DMS153 (cell line): ENCODE results near the gene EIPR1.
"Not testable (repeated sequence)": the region's sequence is repeated elsewhere in the genome, so short reads cannot be mapped to it uniquely, and the experiment has no call there.

Experiments used
- DNase-seq: peaks from one replicate; lab custom pipeline; 2025; lab: John Stamatoyannopoulos, UW

Gene EIPR1

GRCh38 chr2:3193443-3194330 lies 183.9 kb downstream of the EIPR1 start:
- DNase-seq: no peak

- DNase-seq: no peak
Observed at GRCh38 chr2:3192920-3193319, 184.7 kb downstream of the EIPR1 start.

GRCh38 chr2:3192281-3192818 lies 185.3 kb downstream of the EIPR1 start:
- no peak for DNase-seq

GRCh38 chr2:3189961-3190360 lies 187.7 kb downstream of the EIPR1 start:
- DNase-seq: no peak

DNA sequence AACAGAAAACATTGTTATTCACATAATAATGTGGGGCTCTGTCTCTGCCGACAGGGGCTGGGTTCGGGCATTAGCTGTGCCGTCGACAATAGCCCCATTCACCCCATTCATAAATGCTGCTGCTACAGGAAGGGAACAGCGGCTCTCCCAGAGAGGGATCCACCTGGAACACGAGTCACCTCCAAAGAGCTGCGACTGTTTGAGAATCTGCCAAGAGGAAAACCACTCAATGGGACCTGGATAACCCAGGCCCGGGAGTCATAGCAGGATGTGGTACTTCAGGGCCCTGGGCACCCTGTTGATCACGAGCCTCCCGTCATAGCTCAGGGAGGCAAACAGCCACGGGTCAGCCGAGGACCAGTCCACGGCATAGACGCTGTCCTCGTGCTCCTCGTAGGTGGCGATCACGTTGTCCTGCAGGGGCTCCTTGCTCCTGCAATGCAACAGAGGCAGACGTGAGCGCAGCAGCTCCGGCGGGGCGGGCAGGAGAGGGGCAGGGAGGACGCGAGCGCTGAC lies 188.5 kb downstream of the EIPR1 start:
- DNase-seq: peak; percentile 58

- DNase-seq: no peak
Observed at GRCh38 chr2:3188405-3188946, 189.1 kb downstream of the EIPR1 start.

DNA sequence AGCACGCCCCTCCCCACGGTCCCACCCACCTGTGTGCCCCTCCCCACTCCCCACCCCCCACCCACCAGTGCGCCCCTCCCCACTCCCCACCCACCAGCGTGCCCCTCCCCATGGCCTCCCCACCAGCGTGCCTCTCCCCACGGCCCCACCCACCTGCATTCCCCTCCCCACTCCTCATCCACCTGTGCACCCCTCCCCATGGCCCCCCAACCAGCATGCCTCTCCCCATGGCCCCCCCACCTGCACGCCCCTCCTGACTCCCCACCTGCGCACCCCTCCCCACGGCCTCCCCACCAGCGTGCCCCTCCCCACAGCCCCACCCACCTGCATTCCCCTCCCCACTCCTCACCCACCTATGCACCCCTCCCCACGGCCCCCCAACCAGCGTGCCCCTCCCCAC lies 190.2 kb downstream of the EIPR1 start:
- DNase-seq: no peak

- DNase-seq: no peak
Observed at GRCh38 chr2:3186766-3187165, 190.9 kb downstream of the EIPR1 start.

GRCh38 chr2:3185910-3186309 lies 191.7 kb downstream of the EIPR1 start:
- DNase-seq: no peak

DNA sequence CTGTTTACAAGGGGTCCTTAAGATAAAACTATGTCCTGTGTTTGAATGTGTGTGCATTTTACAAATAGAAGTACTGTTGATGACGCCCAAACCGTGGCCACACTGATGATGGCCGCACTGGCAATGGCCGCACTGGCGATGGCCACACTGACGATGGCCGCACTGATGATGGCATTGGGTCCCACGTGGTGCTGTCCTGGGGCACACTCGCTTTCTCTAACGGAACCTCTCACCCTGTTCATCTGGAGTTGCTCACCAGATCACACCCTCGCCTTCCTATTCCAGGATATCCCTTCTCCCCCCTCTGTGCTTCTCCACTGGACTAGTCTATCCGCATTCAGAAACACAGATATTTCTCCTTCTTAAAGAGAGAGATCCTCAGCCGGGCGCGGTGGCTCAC lies 192.4 kb downstream of the EIPR1 start:
- no peak for DNase-seq

GRCh38 chr2:3184167-3184566 lies 193.5 kb downstream of the EIPR1 start:
- no peak for DNase-seq

DNA sequence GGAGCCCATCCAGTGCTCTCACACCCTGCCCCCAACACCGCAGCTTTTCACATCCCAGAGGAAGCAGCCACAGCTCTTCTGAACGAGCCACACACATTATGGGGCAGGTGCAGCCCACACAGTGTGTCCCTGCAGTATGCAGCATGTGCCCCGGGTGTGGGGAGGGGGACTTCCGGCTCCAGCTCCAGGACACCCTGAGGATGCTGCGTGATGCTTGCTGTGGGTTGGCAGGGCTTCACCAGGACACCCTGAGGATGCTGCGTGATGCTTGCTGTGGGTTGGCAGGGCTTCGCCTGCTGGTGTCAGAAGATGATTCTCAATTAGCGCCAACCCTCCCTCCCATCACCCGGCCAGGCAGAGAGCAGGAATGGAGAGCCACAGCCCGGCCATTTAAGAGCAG lies 193.9 kb downstream of the EIPR1 start:
- no peak for DNase-seq

- no peak for DNase-seq
Observed at GRCh38 chr2:3182848-3183247, 194.8 kb downstream of the EIPR1 start.

GRCh38 chr2:3181416-3182010 lies 196.1 kb downstream of the EIPR1 start:
- DNase-seq: no peak

DNA sequence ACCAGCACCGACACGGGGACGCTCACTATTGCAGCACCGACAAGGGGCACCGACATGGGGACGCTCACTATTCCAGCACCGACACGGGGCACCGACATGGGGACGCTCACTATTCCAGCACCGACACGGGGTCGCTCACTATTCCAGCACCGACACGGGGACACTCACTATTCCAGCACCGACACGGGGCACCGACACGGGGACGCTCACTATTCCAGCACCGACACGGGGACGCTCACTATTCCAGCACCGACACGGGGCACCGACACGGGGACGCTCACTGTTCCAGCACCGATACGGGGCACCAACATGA lies 196.8 kb downstream of the EIPR1 start:
- not testable (repeated sequence) for DNase-seq

DNA sequence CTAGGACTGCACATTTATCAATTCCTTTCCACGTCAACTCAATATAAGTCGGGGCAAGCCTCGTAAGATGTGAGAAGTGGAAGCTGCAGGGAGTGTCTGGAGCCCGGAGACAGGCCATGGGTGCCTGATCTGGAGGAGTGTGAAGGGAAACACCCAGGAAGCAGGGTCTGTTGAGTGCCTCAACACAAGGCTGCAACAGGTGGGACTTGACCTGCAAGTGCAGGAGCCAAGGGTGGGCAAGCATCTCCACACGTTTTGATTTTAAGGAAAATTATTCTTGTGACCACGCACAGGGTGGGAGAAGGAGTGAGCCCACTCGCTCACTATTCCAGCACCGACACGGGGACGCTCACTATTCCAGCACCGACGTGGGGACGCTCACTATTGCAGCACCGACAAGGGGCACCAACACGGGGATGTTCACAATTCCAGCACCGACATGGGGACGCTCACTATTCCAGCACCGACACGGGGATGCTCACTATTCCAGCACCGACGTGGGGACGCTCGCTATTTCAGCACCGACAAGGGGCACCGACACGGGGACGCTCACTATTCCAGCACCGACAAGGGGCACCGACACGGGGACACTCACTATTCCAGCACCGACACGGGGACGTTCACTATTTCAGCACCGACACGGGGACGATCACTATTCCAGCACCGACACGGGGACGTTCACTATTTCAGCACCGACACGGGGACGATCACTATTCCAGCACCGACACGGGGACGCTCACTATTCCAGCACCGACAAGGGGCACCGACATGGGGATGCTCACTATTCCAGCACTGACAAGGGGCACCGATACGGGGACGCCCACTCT lies 197.3 kb downstream of the EIPR1 start:
- DNase-seq: no peak

GRCh38 chr2:3179626-3180025 lies 198.0 kb downstream of the EIPR1 start:
- DNase-seq: no peak

- DNase-seq: no peak
Observed at GRCh38 chr2:3179208-3179607, 198.4 kb downstream of the EIPR1 start.

DNA sequence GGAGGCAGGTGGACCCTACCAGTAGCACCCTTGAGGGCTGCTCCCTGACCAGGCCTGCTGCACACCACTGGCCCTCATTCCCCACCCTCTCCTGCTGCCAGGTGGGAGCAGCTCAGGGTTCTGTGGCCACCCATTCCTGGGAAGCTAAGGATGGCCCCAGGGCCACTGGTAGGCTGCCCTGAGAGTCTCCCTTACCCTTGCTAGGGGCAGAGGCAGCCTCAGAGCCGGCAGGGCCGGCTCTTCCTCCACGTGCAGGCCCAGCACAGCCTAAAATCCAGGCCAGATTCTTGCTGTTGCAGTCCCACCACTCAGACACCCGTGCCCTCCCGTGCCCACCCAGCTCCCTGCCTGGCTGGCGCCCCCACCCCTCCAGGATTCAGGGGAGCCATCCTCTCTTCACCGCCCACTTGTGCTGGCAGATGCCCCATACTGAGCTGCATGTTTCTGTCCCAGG lies 199.0 kb downstream of the EIPR1 start:
- DNase-seq: no peak

GRCh38 chr2:3177891-3178577 lies 199.6 kb downstream of the EIPR1 start:
- DNase-seq: no peak

DNA sequence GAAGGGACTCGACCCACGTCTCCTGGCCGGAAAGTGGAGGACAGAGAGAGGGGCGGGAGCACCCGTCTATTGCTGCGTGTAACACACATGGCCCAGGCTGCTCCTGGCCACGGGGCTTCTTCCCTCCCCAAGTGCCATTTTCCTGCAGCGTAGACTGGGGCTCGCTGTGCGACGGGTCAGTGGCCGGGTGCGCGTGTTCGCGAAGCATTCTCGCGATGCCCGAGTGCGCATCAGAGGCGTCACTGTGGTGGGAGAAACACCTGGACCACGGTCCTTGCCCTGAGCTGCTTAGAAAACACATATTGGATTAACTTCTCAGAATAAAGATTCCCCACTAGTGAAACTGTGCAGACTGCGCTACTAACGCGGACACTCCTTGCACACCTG lies 200.8 kb downstream of the EIPR1 start:
- DNase-seq: no peak
